Endothelial cell (in vitro differentiated cells): Measurements from ENCODE around the gene TRIAP1. TPM values are rescaled to one million over a fixed set of nuclear protein-coding genes. Genes with fewer than 3 reads are reported as not detected.

Experiments used
- DNase-seq: peaks from one replicate; pipeline ENCODE4 v3.0.0; 2021; ENCODE audit warnings: low spot score
- H3K27ac Mint-ChIP-seq: one replicate; pipeline ENCODE4 v1.8.0; 2021; ENCODE audit warnings: mixed read lengths, inconsistent platforms; ENCODE audit not compliant: unreplicated experiment
- H3K27me3 Mint-ChIP-seq: one replicate; pipeline ENCODE4 v1.8.0; 2021; ENCODE audit warnings: mild to moderate bottlenecking, moderate library complexity, mixed read lengths, inconsistent platforms; ENCODE audit not compliant: unreplicated experiment
- H3K36me3 Mint-ChIP-seq: one replicate; pipeline ENCODE4 v1.8.0; 2021; ENCODE audit warnings: mild to moderate bottlenecking, low read depth, mixed read lengths, inconsistent platforms; ENCODE audit not compliant: unreplicated experiment
- H3K4me1 Mint-ChIP-seq: one replicate; pipeline ENCODE4 v1.8.0; 2021; ENCODE audit warnings: mild to moderate bottlenecking, mixed read lengths, inconsistent platforms; ENCODE audit not compliant: unreplicated experiment
- H3K4me3 Mint-ChIP-seq: one replicate; pipeline ENCODE4 v1.8.0; 2021; ENCODE audit warnings: mild to moderate bottlenecking, mixed read lengths, inconsistent platforms; ENCODE audit not compliant: unreplicated experiment
- H3K9me3 Mint-ChIP-seq: one replicate; pipeline ENCODE4 v1.8.0; 2021; ENCODE audit warnings: mixed read lengths, inconsistent platforms; ENCODE audit not compliant: unreplicated experiment
- CTCF ChIP-seq: fragments of 200-600 bp; sonication (generic); IDR thresholded peaks from one replicate; pipeline ENCODE4 v1.5.0; 2021; ENCODE audit warnings: antibody characterized with exemption; ENCODE audit not compliant: unreplicated experiment
- total RNA-seq: library from RNA; stranded (reverse); fragmentation: NEBNext Ultra II Directional; extraction: Animal tissue kit (Norgen Biotek cat#: 25700); gene quantifications from one replicate; pipeline ENCODE4 v1.2.1, GENCODE V29; 2021; ENCODE audit not compliant: unreplicated experiment

Gene TRIAP1
- total RNA-seq, 1 donor from 2014 or later, result 39.8 TPM

DNA sequence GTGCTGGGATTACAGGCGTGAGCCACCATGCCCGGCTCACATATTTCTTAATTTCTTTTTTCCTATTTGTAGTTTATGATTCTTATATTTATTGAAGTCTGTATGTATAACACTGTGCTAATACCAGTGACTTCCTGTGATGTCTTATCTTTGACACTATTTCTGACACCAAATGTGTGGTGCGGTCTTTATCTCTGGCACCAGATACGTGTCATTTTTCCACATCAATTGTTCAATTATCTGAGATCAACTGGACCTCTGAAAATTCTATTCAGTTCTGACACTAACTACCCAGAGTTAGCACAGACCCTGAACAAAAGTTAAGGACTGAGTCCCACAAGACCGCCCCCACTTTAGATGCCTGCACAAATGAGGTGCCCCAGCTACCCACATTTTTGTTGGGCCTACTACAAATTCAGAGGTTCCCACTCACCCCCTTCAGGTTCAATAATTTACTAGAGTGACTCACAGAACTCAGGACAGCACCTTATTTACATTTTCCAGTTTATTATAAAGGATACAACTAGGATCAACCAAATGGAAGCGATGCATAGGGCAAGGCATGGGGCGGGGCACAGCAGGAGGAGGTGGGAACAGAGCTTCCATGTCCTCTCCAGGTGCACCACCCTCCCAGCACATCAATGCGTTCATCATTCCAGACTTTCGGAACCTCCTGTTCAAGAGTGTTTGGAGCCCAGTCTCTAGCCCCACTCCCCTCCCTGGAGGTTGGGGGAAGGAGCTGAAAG is 35.0 kb upstream of the TRIAP1 start:
- no peak for DNase-seq
- Mint-ChIP-seq H3K36me3 (peaks cover 3% of the 10 kb centered on the region), H3K27ac (no peak overlapping the region), H3K4me3 (no peak overlapping the region), H3K4me1 (peaks cover 2% of the 10 kb centered on the region), H3K9me3 (no peaks in the 10 kb centered on the region), H3K27me3 (peaks cover 4% of the 10 kb centered on the region)
- TF ChIP-seq CTCF, result no peak

GRCh38 chr12:120480211-120480610 is 34.0 kb upstream of the TRIAP1 start:
- no peak overlapping the region for H3K27ac Mint-ChIP-seq
- no peak for TF ChIP-seq CTCF
- H3K27me3 Mint-ChIP-seq, result peaks cover 4% of the 10 kb centered on the region
- DNase-seq, result no peak
- H3K4me1 Mint-ChIP-seq, result peaks cover 6% of the 10 kb centered on the region
- H3K4me3 Mint-ChIP-seq, result no peak overlapping the region
- H3K36me3 Mint-ChIP-seq, result peaks cover 3% of the 10 kb centered on the region
- H3K9me3 Mint-ChIP-seq, result no peaks in the 10 kb centered on the region

DNA sequence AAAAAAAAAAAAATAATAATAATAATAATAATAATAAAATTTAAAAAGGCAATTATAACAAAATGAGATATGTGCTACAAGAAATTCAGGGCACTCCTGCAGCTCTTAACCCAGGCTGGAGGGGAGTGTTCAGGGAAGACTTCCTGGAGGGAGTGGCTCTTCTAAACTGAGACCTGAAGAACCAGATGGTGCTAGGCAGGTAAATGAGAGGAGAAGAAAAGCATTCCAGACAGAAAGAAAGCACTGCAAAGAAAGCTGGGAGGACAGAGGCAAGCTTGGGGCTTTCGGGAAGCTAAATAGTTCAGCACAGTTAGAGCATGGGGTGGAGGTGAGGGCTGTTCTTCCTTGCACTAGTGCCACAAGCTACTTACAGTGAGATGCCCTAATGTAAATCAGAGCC is 33.3 kb upstream of the TRIAP1 start:
- TF ChIP-seq CTCF, result no peak
- H3K4me3 Mint-ChIP-seq, result no peak overlapping the region
- H3K27ac Mint-ChIP-seq, result no peak overlapping the region
- peaks cover 4% of the 10 kb centered on the region for H3K27me3 Mint-ChIP-seq
- H3K36me3 Mint-ChIP-seq, result peaks cover 3% of the 10 kb centered on the region
- no peak for DNase-seq
- H3K9me3 Mint-ChIP-seq, result no peaks in the 10 kb centered on the region
- H3K4me1 Mint-ChIP-seq, result peaks cover 11% of the 10 kb centered on the region

DNA sequence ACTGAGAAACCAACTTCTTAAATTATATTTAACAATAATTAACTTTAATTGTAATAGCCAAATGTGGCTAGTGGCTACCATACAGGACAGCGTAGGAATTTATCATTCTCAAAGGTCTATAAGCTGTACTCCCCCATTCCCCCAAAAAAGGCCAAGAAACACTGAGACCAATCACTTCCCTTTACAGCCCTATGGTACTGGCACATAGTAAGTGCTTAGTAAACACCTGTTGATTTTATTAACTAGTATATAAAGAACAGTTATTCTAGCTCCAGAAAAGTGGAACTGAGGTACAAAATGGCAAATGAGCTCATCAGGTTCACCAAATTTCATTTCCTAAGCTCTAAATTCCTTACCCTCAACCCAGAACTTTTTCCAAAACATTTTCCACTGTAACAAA is 29.5 kb upstream of the TRIAP1 start:
- Mint-ChIP-seq H3K36me3 (no peaks in the 10 kb centered on the region), H3K4me3 (no peak overlapping the region), H3K27ac (no peak overlapping the region), H3K4me1 (peaks cover 11% of the 10 kb centered on the region), H3K9me3 (no peaks in the 10 kb centered on the region), H3K27me3 (peaks cover 6% of the 10 kb centered on the region)
- no peak for DNase-seq
- TF ChIP-seq CTCF, result no peak

GRCh38 chr12:120474616-120474960 is 28.4 kb upstream of the TRIAP1 start:
- Mint-ChIP-seq H3K36me3 (no peaks in the 10 kb centered on the region), H3K4me3 (no peak overlapping the region), H3K27me3 (peaks cover 6% of the 10 kb centered on the region), H3K9me3 (no peaks in the 10 kb centered on the region), H3K4me1 (peaks cover 15% of the 10 kb centered on the region), H3K27ac (no peak overlapping the region)
- no peak for DNase-seq
- no peak for TF ChIP-seq CTCF
